ENCODE data around the gene ACP6. TPM values are rescaled to one million over a fixed set of nuclear protein-coding genes. Genes with fewer than 3 reads are reported as not detected.

ACP6 gene
- total RNA-seq, 1 experiment from 2014 or later: 116 TPM

- DNase-seq: no peak
- no peak for TF ChIP-seq CTCF (IDR thresholded peaks at IDR 0.05; ENCODE audit: unreplicated experiment)
- H3K4me1 Mint-ChIP-seq (ENCODE audit: low read depth, unreplicated experiment): peaks cover 55% of the 10 kb centered on the region
- H3K9me3 Mint-ChIP-seq (ENCODE audit: low read depth, unreplicated experiment): peaks cover 5% of the 10 kb centered on the region
- CTCF ChIA-PET: interaction anchor here (0.7 kb wide), 2 partner anchors 91 to 162 kb away, joined by 3 to 7 read pairs; no protein-coding TSS in a partner anchor
- no peaks in the 10 kb centered on the region for H3K27me3 Mint-ChIP-seq (ENCODE audit: unreplicated experiment)
- peak overlapping the region; percentile 95 for H3K27ac Mint-ChIP-seq (ENCODE audit: unreplicated experiment)
- intact Hi-C loops (cut with micrococcal nuclease; ENCODE audit: unreplicated experiment): no loop called here
- H3K36me3 Mint-ChIP-seq (ENCODE audit: insufficient read depth, unreplicated experiment): peaks cover 41% of the 10 kb centered on the region
- BruUV-seq (replicated peaks): no TSS peak
- no peak overlapping the region for H3K4me3 Mint-ChIP-seq (ENCODE audit: low read depth, unreplicated experiment)
These were observed 3.1 kb upstream of the ACP6 start for GRCh38 chr1:147673406-147673805.

GRCh38 chr1:147669469-147670318 lies 630 bp downstream of the ACP6 start:
- H3K36me3 Mint-ChIP-seq (ENCODE audit: insufficient read depth, unreplicated experiment): peaks cover 44% of the 10 kb centered on the region
- intact Hi-C loops (cut with micrococcal nuclease; ENCODE audit: unreplicated experiment): no loop called here
- TF ChIP-seq CTCF (IDR thresholded peaks at IDR 0.05; ENCODE audit: unreplicated experiment): no peak
- peaks cover 5% of the 10 kb centered on the region for H3K9me3 Mint-ChIP-seq (ENCODE audit: low read depth, unreplicated experiment)
- CTCF ChIA-PET: interaction anchor here (1.0 to 1.4 kb wide), 4 partner anchors 8 to 223 kb away, joined by 3 to 10 read pairs (median 4); no protein-coding TSS in a partner anchor
- H3K4me1 Mint-ChIP-seq (ENCODE audit: low read depth, unreplicated experiment): peaks cover 59% of the 10 kb centered on the region
- no peaks in the 10 kb centered on the region for H3K27me3 Mint-ChIP-seq (ENCODE audit: unreplicated experiment)
- H3K4me3 Mint-ChIP-seq (ENCODE audit: low read depth, unreplicated experiment): peak overlapping the region; percentile 94
- BruUV-seq (replicated peaks): TSS peak; percentile 80
- DNase-seq: peak; percentile 75
- H3K27ac Mint-ChIP-seq (ENCODE audit: unreplicated experiment): peak overlapping the region; percentile 81

GRCh38 chr1:147665521-147665920 lies 4.8 kb downstream of the ACP6 start:
- peak; percentile 40 for DNase-seq
- H3K27ac Mint-ChIP-seq (ENCODE audit: unreplicated experiment): peak overlapping the region; percentile 66
- peaks cover 6% of the 10 kb centered on the region for H3K9me3 Mint-ChIP-seq (ENCODE audit: low read depth, unreplicated experiment)
- no peak overlapping the region for H3K4me3 Mint-ChIP-seq (ENCODE audit: low read depth, unreplicated experiment)
- CTCF ChIA-PET: interaction anchor here (0.6 to 1.8 kb wide), 5 partner anchors 9 to 227 kb away, joined by 3 to 7 read pairs (median 4); no protein-coding TSS in a partner anchor
- no TSS peak for BruUV-seq (replicated peaks)
- intact Hi-C loops (cut with micrococcal nuclease; ENCODE audit: unreplicated experiment): loop anchor here (2.0 kb wide), 1 partner anchor 35 kb away; no protein-coding TSS in a partner anchor
- peaks cover 72% of the 10 kb centered on the region for H3K4me1 Mint-ChIP-seq (ENCODE audit: low read depth, unreplicated experiment)
- TF ChIP-seq CTCF (IDR thresholded peaks at IDR 0.05; ENCODE audit: unreplicated experiment): peak; percentile 43
- H3K36me3 Mint-ChIP-seq (ENCODE audit: insufficient read depth, unreplicated experiment): peaks cover 46% of the 10 kb centered on the region
- H3K27me3 Mint-ChIP-seq (ENCODE audit: unreplicated experiment): no peaks in the 10 kb centered on the region

- Mint-ChIP-seq H3K4me3 (ENCODE audit: low read depth, unreplicated experiment) (peak overlapping the region; percentile 1), H3K27ac (ENCODE audit: unreplicated experiment) (peak overlapping the region; percentile 17), H3K4me1 (ENCODE audit: low read depth, unreplicated experiment) (peaks cover 86% of the 10 kb centered on the region), H3K27me3 (ENCODE audit: unreplicated experiment) (no peaks in the 10 kb centered on the region), H3K36me3 (ENCODE audit: insufficient read depth, unreplicated experiment) (peaks cover 38% of the 10 kb centered on the region), H3K9me3 (ENCODE audit: low read depth, unreplicated experiment) (peaks cover 6% of the 10 kb centered on the region)
- no peak for DNase-seq
- CTCF ChIA-PET: interaction anchor here (0.6 to 1.8 kb wide), 4 partner anchors 12 to 439 kb away, joined by 3 to 7 read pairs (median 4); partner anchors contain the start of gene FMO5
- no TSS peak for BruUV-seq (replicated peaks)
- TF ChIP-seq CTCF (IDR thresholded peaks at IDR 0.05; ENCODE audit: unreplicated experiment): no peak
- intact Hi-C loops (cut with micrococcal nuclease; ENCODE audit: unreplicated experiment): loop anchor here (2.0 to 5.0 kb wide), 2 partner anchors 37 to 248 kb away; no protein-coding TSS in a partner anchor
These were observed 6.1 kb downstream of the ACP6 start for GRCh38 chr1:147664206-147664605.
